NB4 (cell line): ENCODE measurements around the gene RBM20.

Experiments used
- POLR2A ChIP-seq: IDR thresholded peaks from 2 replicates; pipeline ENCODE4 v1.6.1; 2011; ENCODE audit warnings: mild to moderate bottlenecking; ENCODE audit not compliant: insufficient read length; ENCODE audit errors: extremely low read depth
- TF ChIP-seq, protein P1 (sequence below): IDR thresholded peaks from one replicate; pipeline ENCODE4 v1.5.1; 2012; ENCODE audit warnings: low read depth, low read length
- TF ChIP-seq, protein P2 (sequence below): IDR thresholded peaks from 2 replicates; pipeline ENCODE4 v1.6.1; 2011; ENCODE audit warnings: low read depth, low read length

DNA sequence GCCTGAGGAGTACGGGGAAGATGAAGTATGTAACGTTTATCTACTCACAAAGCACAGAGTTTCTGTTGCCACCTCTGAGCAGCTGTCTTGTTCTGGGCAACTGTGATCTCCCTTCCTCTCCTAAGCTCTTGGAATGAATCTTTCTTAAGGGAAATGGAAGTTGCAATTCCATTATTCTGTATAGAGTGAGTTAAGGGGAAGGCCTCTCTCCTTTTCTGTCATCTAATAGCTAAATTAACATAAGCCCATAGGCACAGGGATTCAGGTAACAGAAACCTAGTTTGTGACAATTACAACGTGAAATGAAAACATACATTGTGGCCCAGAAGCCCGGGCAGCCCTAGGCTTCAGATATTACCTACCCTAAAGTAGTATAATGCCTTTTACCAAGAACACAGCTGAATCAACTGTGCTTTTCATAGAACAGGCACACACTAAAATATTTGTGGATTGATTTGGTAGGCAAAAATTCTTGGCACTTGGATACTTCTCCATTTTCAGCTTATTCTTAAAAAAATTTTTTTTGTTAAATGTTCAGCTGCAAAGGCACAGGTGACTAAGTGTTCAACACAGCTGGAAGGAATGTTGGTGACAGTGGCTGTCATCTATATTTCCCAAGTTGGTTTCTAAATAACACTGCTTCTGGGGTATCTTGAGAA lies 223.8 kb downstream of the RBM20 start:
- TF ChIP-seq, protein P1, sequence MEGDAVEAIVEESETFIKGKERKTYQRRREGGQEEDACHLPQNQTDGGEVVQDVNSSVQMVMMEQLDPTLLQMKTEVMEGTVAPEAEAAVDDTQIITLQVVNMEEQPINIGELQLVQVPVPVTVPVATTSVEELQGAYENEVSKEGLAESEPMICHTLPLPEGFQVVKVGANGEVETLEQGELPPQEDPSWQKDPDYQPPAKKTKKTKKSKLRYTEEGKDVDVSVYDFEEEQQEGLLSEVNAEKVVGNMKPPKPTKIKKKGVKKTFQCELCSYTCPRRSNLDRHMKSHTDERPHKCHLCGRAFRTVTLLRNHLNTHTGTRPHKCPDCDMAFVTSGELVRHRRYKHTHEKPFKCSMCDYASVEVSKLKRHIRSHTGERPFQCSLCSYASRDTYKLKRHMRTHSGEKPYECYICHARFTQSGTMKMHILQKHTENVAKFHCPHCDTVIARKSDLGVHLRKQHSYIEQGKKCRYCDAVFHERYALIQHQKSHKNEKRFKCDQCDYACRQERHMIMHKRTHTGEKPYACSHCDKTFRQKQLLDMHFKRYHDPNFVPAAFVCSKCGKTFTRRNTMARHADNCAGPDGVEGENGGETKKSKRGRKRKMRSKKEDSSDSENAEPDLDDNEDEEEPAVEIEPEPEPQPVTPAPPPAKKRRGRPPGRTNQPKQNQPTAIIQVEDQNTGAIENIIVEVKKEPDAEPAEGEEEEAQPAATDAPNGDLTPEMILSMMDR: no peak
- TF ChIP-seq POLR2A: no peak
- TF ChIP-seq, protein P2, sequence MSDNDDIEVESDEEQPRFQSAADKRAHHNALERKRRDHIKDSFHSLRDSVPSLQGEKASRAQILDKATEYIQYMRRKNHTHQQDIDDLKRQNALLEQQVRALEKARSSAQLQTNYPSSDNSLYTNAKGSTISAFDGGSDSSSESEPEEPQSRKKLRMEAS: no peak
